Measurements from ENCODE around the gene GLMP. TPM values are rescaled to one million over a fixed set of nuclear protein-coding genes. Genes with fewer than 3 reads are reported as not detected.

GLMP gene
- polyA plus RNA-seq, 3 donors: 52.1 to 71.2 (median 64.5) TPM

Other genes with a start within 250 kb of the GLMP start
- gene UBQLN4, start 241.9 kb downstream of the GLMP start, polyA plus RNA-seq (ENCODE audit: insufficient read length in 3 of 3): 10 to 100 TPM; 53.3 to 57.8 (median 53.7) TPM
- gene LAMTOR2, start 240.9 kb downstream of the GLMP start, polyA plus RNA-seq (ENCODE audit: insufficient read length in 3 of 3): 10 to 100 TPM; 51.4 to 65.5 (median 58.1) TPM
- 10 to 100 TPM; 46.2 to 67.0 (median 47.6) TPM for gene RAB25, start 234.5 kb downstream of the GLMP start, polyA plus RNA-seq (ENCODE audit: insufficient read length in 3 of 3)
- 10 to 100 TPM; 42.4 to 54.4 (median 48.0) TPM for gene MEX3A, start 213.2 kb downstream of the GLMP start, polyA plus RNA-seq (ENCODE audit: insufficient read length in 3 of 3)
- 100 to 1,000 TPM in 1 of 3 donors, 10 to 100 TPM in 2; 67.7 to 140 (median 93.9) TPM for gene LMNA, start 181.0 kb downstream of the GLMP start, polyA plus RNA-seq (ENCODE audit: insufficient read length in 3 of 3)
- gene SEMA4A, start 142.1 kb downstream of the GLMP start, polyA plus RNA-seq (ENCODE audit: insufficient read length in 3 of 3): 10 to 100 TPM; 16.6 to 27.8 (median 18.4) TPM
- 10 to 100 TPM; 26.1 to 36.0 (median 32.3) TPM for gene SLC25A44, start 101.6 kb downstream of the GLMP start, polyA plus RNA-seq (ENCODE audit: insufficient read length in 3 of 3)
- 10 to 100 TPM; 79.5 to 96.1 (median 93.1) TPM for gene PMF1, start 82.7 kb downstream of the GLMP start, polyA plus RNA-seq (ENCODE audit: insufficient read length in 3 of 3)
- 1 to 10 TPM; 2.1 to 6.7 (median 2.3) TPM for gene BGLAP, start 53.5 kb downstream of the GLMP start, polyA plus RNA-seq (ENCODE audit: insufficient read length in 3 of 3)
- 1 to 10 TPM; 4.3 to 7.0 (median 5.1) TPM for gene PAQR6, start 47.6 kb downstream of the GLMP start, polyA plus RNA-seq (ENCODE audit: insufficient read length in 3 of 3)
- 10 to 100 TPM; 53.7 to 67.6 (median 66.5) TPM for gene SMG5, start 12.9 kb downstream of the GLMP start, polyA plus RNA-seq (ENCODE audit: insufficient read length in 3 of 3)
- gene TMEM79, start 11.4 kb downstream of the GLMP start, polyA plus RNA-seq (ENCODE audit: insufficient read length in 3 of 3): 1 to 10 TPM; 5.8 to 6.6 (median 6.5) TPM
- gene VHLL, start 3.6 kb upstream of the GLMP start, polyA plus RNA-seq (ENCODE audit: insufficient read length in 3 of 3): not detected
- 100 to 1,000 TPM; 300 to 385 (median 351) TPM for gene CCT3, start 42.6 kb upstream of the GLMP start, polyA plus RNA-seq (ENCODE audit: insufficient read length in 3 of 3)
- gene TSACC, start 42.8 kb upstream of the GLMP start, polyA plus RNA-seq (ENCODE audit: insufficient read length in 3 of 3): 1 to 10 TPM in 1 of 3 donors, under 1 TPM in 2; 0.78 to 2.3 (median 0.82) TPM
- 10 to 100 TPM in 2 of 3 donors, 1 to 10 TPM in 1; 9.3 to 18.3 (median 11.8) TPM for gene RHBG, start 73.5 kb upstream of the GLMP start, polyA plus RNA-seq (ENCODE audit: insufficient read length in 3 of 3)
- gene MEF2D, start 205.1 kb upstream of the GLMP start, polyA plus RNA-seq (ENCODE audit: insufficient read length in 3 of 3): 10 to 100 TPM; 21.1 to 31.7 (median 25.8) TPM